WERI-Rb-1 (cell line): ENCODE data around the gene COL6A2.

Experiments used
- DNase-seq: peaks from one replicate; pipeline ENCODE4 v3.0.0-alpha.2; 2020
- H3K27ac ChIP-seq: fragments of 250-450 bp; sonication (Bioruptor Pico); 2 replicates; pipeline ENCODE4 v1.5.1; 2020; ENCODE audit warnings: mild to moderate bottlenecking, moderate library complexity
- H3K27me3 ChIP-seq: fragments of 250-450 bp; sonication (Bioruptor Pico); 2 replicates; pipeline ENCODE4 v1.5.1; 2021; ENCODE audit warnings: mild to moderate bottlenecking, low read depth, moderate library complexity; ENCODE audit not compliant: insufficient read depth, severe bottlenecking
- H3K36me3 ChIP-seq: fragments of 250-450 bp; sonication (Bioruptor Pico); 2 replicates; pipeline ENCODE4 v1.5.1; 2020; ENCODE audit warnings: mild to moderate bottlenecking, moderate library complexity
- H3K4me3 ChIP-seq: 2 replicates; pipeline ENCODE4 v1.5.1; 2011; ENCODE audit warnings: low read depth, mild to moderate bottlenecking, control low read depth, low read length
- H3K9me3 ChIP-seq: fragments of 250-450 bp; sonication (Bioruptor Pico); 2 replicates; pipeline ENCODE4 v1.5.1; 2021; ENCODE audit warnings: mild to moderate bottlenecking, moderate library complexity; ENCODE audit not compliant: severe bottlenecking
- TF ChIP-seq, protein P1 (sequence below): IDR thresholded peaks from 2 replicates; pipeline ENCODE4 v1.5.1; 2011; ENCODE audit warnings: low read depth, mild to moderate bottlenecking, control low read depth, inconsistent platforms, low read length

The COL6A2 gene

DNA sequence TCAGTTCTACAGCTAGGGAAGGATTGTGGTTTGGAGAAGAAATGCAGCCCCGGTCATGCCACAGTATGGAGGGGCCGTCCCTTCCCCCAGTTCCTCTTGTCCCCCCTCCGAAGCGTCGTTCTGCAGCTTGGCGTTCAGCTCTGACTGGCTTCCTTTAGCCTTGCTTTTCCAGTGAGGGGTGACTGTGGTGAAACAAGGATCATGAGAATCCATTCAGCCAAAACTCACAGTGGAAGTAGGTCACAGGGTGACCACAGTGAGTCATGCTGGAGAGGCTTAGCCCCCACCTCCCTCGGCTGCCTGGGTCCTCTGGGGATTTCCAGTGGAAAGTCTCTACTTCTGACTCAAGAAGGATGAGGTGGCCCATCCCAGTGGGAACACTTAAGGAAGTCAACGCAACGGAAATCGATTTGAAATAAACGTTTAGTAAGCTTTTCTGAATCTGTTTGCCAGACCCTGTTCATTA is 37.3 kb upstream of the COL6A2 start:
- Histone ChIP-seq H3K27ac (no peak overlapping the region), H3K9me3 (peaks cover 46% of the 10 kb centered on the region), H3K4me3 (no peak overlapping the region), H3K36me3 (no peaks in the 10 kb centered on the region), H3K27me3 (no peaks in the 10 kb centered on the region)
- TF ChIP-seq, protein P1, sequence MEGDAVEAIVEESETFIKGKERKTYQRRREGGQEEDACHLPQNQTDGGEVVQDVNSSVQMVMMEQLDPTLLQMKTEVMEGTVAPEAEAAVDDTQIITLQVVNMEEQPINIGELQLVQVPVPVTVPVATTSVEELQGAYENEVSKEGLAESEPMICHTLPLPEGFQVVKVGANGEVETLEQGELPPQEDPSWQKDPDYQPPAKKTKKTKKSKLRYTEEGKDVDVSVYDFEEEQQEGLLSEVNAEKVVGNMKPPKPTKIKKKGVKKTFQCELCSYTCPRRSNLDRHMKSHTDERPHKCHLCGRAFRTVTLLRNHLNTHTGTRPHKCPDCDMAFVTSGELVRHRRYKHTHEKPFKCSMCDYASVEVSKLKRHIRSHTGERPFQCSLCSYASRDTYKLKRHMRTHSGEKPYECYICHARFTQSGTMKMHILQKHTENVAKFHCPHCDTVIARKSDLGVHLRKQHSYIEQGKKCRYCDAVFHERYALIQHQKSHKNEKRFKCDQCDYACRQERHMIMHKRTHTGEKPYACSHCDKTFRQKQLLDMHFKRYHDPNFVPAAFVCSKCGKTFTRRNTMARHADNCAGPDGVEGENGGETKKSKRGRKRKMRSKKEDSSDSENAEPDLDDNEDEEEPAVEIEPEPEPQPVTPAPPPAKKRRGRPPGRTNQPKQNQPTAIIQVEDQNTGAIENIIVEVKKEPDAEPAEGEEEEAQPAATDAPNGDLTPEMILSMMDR: no peak
- peak; percentile 9 for DNase-seq

DNA sequence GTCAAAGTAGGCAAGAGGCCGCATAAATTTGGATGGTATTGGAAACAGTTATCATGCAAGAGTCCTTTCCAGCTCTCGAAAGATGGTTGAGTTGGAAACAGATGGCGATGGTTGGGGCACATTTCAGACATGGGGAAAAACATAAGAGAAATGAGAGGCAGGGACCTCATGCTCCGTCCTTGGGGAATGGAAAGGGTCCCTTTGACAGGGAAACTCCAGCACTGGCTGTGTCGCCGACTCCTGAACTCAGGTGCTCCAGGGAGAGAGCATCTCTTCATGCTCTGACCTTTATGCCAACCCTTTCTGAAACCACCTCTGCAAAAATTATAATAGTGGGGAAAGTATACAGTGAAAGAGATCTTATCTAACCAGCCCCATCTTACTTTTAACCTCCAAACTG is 36.8 kb upstream of the COL6A2 start:
- Histone ChIP-seq H3K4me3 (no peak overlapping the region), H3K27me3 (no peaks in the 10 kb centered on the region), H3K27ac (no peak overlapping the region), H3K36me3 (no peaks in the 10 kb centered on the region), H3K9me3 (peaks cover 46% of the 10 kb centered on the region)
- TF ChIP-seq, protein P1: no peak
- DNase-seq: no peak

DNA sequence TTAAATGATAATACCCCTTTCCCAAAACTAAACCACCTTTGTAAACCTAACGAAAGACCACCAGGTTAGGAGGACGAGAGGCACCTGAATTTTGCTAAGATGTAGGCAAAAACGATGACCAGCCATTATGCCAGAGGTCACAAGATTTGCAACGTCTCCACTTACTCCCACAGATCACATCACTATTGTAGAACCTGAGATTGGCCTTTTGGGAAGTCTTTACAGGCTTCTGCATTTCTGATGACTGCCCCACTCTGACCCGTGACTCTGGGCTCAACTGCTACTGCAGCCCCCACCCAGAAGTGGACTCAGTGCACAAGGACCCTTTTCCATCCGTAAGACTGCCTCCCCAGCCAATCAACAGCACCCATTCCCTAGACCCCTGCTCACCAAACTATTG is 36.4 kb upstream of the COL6A2 start:
- Histone ChIP-seq H3K27ac (no peak overlapping the region), H3K27me3 (no peaks in the 10 kb centered on the region), H3K36me3 (no peaks in the 10 kb centered on the region), H3K9me3 (peaks cover 46% of the 10 kb centered on the region), H3K4me3 (no peak overlapping the region)
- TF ChIP-seq, protein P1: no peak
- DNase-seq: no peak

DNA sequence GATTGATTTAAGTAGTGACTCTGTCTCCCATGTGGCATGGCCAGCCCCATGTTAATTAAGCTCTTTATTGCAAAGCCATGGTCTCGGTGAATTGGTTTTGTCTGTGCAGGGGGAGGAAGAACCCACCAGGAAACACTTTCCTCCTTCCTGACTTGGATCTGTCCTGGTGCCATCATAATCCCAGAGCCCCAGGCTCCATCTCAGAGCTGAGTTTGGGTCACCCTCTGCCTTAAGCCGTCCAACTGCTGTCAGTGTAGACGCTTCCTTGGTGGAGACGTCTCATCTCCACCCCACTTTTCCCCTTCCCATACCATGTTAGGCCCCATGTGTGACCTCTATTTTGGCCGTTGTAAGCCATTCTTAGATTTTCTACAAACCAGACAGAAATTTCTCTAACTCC is 36.0 kb upstream of the COL6A2 start:
- Histone ChIP-seq H3K27me3 (no peaks in the 10 kb centered on the region), H3K9me3 (peaks cover 46% of the 10 kb centered on the region), H3K27ac (no peak overlapping the region), H3K36me3 (no peaks in the 10 kb centered on the region), H3K4me3 (no peak overlapping the region)
- TF ChIP-seq, protein P1: no peak
- DNase-seq: no peak

DNA sequence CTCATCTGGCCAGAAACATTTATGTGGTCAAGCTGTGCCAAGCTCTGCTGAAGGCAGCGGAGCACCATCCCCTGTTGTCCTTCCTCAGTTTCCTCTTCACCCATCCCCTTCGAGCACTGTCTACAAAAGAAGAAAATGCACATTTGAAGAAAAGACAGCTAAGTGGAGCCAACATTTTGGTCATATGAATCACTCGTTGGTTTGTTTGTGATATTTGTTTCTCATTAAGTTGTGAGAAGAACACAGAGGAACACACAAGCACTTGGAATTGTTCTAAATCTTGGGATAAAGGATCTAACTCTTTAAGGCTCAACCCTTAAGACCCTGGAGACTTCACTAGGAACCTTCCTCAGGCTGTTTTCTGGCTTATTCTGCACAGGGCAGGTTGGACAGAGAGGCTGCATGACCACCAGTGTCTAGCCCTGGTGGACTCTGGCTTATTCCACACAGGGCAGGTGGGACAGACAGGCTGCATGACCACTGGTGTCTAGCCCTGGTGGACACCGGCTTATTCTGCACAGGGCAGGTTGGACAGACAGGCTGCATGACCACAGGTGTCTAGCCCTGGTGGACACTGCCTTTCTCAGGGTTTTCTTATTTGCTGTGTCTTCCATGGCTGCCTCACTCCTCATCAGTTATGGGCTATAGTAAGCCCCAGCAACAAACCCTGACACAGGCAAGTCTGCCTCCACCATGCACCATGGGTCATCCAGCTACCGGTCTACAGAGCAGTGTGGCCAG is 35.3 kb upstream of the COL6A2 start:
- Histone ChIP-seq H3K27me3 (no peaks in the 10 kb centered on the region), H3K4me3 (no peak overlapping the region), H3K9me3 (peaks cover 46% of the 10 kb centered on the region), H3K36me3 (no peaks in the 10 kb centered on the region), H3K27ac (no peak overlapping the region)
- DNase-seq: peak; percentile 1
- TF ChIP-seq, protein P1: no peak

DNA sequence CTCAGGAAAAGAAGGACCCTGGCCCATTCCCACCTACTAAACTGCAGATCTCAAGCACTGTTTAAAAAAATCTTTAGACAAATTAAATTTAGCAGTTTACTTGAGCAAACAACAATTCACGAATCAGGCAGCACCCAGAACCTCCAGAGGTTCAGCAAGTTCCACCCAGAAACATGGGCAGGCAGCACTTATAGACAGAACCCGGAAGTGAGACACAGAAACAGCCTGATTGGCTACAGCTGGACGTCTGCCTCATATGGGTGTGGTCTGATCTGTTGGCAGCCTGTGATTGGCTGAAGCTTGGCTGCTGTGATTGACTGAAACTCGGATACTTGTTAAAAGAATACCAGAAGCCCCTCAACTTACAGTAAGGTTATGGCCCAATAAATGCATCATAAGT is 34.7 kb upstream of the COL6A2 start:
- DNase-seq: peak; percentile 3
- Histone ChIP-seq H3K36me3 (no peaks in the 10 kb centered on the region), H3K4me3 (no peak overlapping the region), H3K27me3 (no peaks in the 10 kb centered on the region), H3K9me3 (peaks cover 46% of the 10 kb centered on the region), H3K27ac (no peak overlapping the region)
- TF ChIP-seq, protein P1: no peak
